Chondrocyte (in vitro differentiated cells): ENCODE results near the gene PCSK2. TPM values are rescaled to one million over a fixed set of nuclear protein-coding genes. Genes with fewer than 3 reads are reported as not detected.

Source experiments
- DNase-seq: peaks from one replicate; pipeline ENCODE4 v3.0.0; 2021; ENCODE audit warnings: mixed read lengths, low spot score
- H3K27ac Mint-ChIP-seq: one replicate; pipeline ENCODE4 v1.8.0; 2021; ENCODE audit warnings: mild to moderate bottlenecking, moderate library complexity, mixed read lengths; ENCODE audit not compliant: unreplicated experiment
- H3K27me3 Mint-ChIP-seq: 2 replicates; pipeline ENCODE4 v1.8.0; 2021; ENCODE audit warnings: low read depth, mixed read lengths
- H3K36me3 Mint-ChIP-seq: 2 replicates; pipeline ENCODE4 v1.8.0; 2021; ENCODE audit warnings: low read depth, mixed read lengths
- H3K4me1 Mint-ChIP-seq: 2 replicates; pipeline ENCODE4 v1.8.0; 2021; ENCODE audit warnings: low read depth, mild to moderate bottlenecking, mixed read lengths
- H3K4me3 Mint-ChIP-seq: one replicate; pipeline ENCODE4 v1.8.0; 2021; ENCODE audit warnings: mild to moderate bottlenecking, moderate library complexity, mixed read lengths; ENCODE audit not compliant: unreplicated experiment
- H3K9me3 Mint-ChIP-seq: 2 replicates; pipeline ENCODE4 v1.8.0; 2021; ENCODE audit warnings: low read depth, mixed read lengths
- CTCF ChIP-seq: fragments of 200-600 bp; sonication (generic); IDR thresholded peaks from 2 replicates; pipeline ENCODE4 v1.5.0; 2021; ENCODE audit warnings: antibody characterized with exemption, mild to moderate bottlenecking, moderate library complexity
- total RNA-seq: library from RNA; stranded (reverse); gene quantifications from 3 replicates; pipeline ENCODE4 v1.2.1, GENCODE V29; 2021

PCSK2 gene
- total RNA-seq, 1 donor from 2014 or later, result not detected

DNA sequence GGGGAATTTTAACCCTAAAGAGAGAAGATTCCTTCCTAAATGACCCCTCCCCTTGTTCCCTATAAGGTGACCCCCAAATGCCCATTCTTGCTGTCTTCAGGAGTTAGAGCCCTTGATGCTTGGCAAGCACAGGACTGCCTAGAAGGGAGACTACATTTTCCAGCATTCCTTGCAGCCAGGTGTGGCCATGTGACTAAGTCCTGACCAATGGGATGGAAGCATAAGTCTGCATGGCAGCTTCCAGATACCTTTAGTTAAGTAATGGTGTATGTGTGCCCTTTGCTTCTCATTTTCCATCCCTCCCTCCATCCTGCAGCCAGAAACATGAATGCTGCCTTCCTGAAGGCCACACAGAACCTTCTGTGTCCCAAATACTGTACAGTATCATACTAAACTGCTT, 298.8 kb downstream of the PCSK2 start:
- Mint-ChIP-seq H3K27ac (no peak overlapping the region), H3K4me1 (peaks cover 11% of the 10 kb centered on the region), H3K4me3 (no peak overlapping the region), H3K9me3 (no peaks in the 10 kb centered on the region), H3K36me3 (no peaks in the 10 kb centered on the region), H3K27me3 (no peaks in the 10 kb centered on the region)
- no peak for TF ChIP-seq CTCF
- no peak for DNase-seq

GRCh38 chr20:17529586-17529985, 302.7 kb downstream of the PCSK2 start:
- Mint-ChIP-seq H3K9me3 (no peaks in the 10 kb centered on the region), H3K27me3 (no peaks in the 10 kb centered on the region), H3K4me1 (peaks cover 24% of the 10 kb centered on the region), H3K4me3 (no peak overlapping the region), H3K36me3 (no peaks in the 10 kb centered on the region), H3K27ac (peak overlapping the region; percentile 55)
- DNase-seq, result no peak
- no peak for TF ChIP-seq CTCF

DNA sequence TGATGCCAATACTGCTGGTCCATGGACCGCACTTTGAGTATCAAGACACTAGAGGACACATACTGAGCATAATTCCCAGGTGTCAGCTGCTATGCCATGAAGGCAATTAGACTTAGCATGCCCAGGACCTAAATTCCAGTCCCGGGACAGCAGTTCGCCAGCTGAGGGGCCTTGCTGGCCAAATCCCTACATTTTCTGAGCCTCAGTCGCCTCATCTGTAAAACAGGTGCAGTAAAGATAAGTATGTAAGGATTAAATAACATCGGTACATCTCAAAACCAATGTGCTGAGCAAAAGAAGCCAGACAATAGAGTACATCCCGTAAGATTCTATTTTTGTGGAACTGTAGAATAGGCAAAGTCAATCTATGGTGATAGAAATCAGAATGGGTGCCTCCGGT, 303.3 kb downstream of the PCSK2 start:
- Mint-ChIP-seq H3K9me3 (no peaks in the 10 kb centered on the region), H3K27me3 (no peaks in the 10 kb centered on the region), H3K27ac (peak overlapping the region; percentile 33), H3K36me3 (no peaks in the 10 kb centered on the region), H3K4me1 (peaks cover 24% of the 10 kb centered on the region), H3K4me3 (peak overlapping the region; percentile 59)
- DNase-seq, result no peak
- TF ChIP-seq CTCF, result no peak

DNA sequence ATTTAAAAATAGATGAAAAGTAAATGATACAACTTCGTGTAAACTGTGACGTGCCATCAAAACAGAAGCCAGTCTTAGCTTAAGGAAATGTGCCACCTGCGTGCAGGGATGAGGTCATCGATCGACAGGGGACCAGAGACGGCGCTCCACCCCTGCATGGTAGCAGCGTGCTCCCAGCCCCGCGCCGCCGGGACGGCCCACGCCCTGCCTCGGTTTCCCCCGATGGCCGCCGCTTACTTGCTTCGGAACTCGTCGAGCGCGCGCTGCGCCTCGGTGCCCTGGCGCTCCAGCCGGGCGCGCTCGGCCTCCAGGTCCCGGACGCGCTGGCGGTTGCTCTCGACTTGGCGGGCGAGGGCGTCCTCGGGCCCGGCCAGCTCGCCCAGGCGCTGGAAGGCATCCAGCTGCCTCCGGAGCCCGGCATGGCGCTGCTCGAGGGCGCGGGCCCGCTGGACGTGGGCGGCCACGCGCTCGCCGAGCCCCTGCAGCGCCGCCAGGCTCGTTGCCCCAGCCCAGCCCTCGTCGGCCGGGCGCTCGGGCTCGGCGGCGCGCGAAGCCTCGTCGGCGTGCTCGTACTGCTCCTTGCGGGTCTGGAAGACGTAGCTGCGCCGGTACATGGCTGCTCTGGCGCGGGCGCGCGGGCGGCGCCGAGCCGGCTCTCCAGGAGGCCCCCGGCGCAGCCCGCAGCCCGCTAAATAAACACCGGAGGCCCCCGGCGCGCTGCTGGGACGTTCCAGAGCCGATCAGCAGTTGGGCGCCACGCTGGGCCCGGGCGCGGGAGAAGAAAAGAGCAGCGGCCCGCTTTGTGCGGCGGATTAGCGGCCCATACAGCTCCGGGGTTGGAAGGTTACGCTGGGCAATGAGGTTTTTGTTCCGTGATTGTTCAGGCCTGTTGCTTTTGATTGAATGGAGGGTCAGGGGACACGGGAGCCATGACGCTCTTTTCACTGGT, 304.1 kb downstream of the PCSK2 start, which contains the start of gene BFSP1:
Gene BFSP1, minus strand, starts transcription at position 664 of the 949 bp plus-strand sequence. Its CDS starts 50 bp downstream, at position 614.
- Mint-ChIP-seq H3K4me1 (peaks cover 24% of the 10 kb centered on the region), H3K9me3 (no peaks in the 10 kb centered on the region), H3K4me3 (peak within 1 kb of the TSS; percentile 83), H3K27me3 (no peaks in the 10 kb centered on the region), H3K36me3 (no peaks in the 10 kb centered on the region), H3K27ac (peak within 1 kb of the TSS; percentile 94)
- peak; percentile 26 for TF ChIP-seq CTCF
- no peak for DNase-seq

GRCh38 chr20:17531665-17532025, 304.8 kb downstream of the PCSK2 start:
- DNase-seq, result no peak
- peak overlapping the region; percentile 94 for H3K27ac Mint-ChIP-seq
- H3K4me3 Mint-ChIP-seq, result peak overlapping the region; percentile 83
- TF ChIP-seq CTCF, result no peak
- peaks cover 26% of the 10 kb centered on the region for H3K4me1 Mint-ChIP-seq
- no peaks in the 10 kb centered on the region for H3K36me3 Mint-ChIP-seq
- H3K27me3 Mint-ChIP-seq, result no peaks in the 10 kb centered on the region
- H3K9me3 Mint-ChIP-seq, result no peaks in the 10 kb centered on the region
